HG02623 (cell line): ENCODE measurements around the gene PIGU.
"Not testable (repeated sequence)": the region's sequence is repeated elsewhere in the genome, so short reads cannot be mapped to it uniquely, and the experiment has no call there.

Experiments
- ATAC-seq: cut with Tn5 transposase; IDR thresholded peaks from one replicate; pipeline ENCODE4 v1.9.1; 2021; ENCODE audit warnings: moderate library complexity; ENCODE audit not compliant: unreplicated experiment

PIGU gene

DNA sequence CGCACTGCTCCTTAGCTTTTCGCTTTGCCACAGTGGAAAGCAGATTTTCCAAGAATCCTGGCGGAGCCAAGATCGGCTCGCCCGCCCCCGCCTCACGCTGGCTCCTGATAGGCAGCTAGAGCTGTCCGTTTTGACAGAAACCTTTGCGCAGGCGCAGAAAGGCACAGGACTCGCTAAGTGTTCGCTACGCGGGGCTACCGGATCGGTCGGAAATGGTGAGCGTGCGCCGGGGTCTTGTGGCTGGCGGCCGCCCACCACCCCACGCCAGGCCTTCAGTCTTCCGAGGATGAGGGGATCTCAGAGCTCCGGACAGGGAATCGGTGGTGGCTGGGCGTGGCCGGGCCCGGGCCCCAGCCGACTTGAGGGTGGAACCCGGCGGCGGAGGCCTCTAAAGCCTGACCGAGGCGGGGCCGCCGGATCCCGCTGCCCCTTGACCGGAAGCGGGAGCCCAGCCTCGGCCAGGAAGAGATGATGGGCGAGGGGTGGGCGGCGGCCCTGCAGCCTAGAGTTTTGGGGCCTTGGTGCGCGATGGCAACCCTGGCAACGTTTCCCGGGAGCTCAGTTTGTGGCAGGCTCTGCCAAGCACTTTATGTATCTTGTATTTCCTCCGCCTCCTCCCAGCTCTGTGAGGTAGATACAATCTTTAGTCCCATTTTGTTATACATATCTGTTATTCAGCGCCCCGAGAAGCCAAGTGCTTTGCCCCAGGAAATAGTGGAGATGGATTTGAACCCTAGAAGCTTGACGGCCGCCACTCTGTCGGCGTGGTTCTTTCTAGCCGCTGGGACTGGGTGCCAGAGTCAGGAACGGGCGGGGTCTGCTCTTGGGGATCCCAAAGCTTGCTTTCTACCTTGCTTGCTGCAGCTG, 160.4 kb downstream of the PIGU start, which contains the start of gene DYNLRB1:
TSS of gene DYNLRB1 (plus strand) at position 176 of the 867 bp plus-strand sequence. CDS start at position 213, 37 bp downstream.
- ATAC-seq: peak; percentile 74

DNA sequence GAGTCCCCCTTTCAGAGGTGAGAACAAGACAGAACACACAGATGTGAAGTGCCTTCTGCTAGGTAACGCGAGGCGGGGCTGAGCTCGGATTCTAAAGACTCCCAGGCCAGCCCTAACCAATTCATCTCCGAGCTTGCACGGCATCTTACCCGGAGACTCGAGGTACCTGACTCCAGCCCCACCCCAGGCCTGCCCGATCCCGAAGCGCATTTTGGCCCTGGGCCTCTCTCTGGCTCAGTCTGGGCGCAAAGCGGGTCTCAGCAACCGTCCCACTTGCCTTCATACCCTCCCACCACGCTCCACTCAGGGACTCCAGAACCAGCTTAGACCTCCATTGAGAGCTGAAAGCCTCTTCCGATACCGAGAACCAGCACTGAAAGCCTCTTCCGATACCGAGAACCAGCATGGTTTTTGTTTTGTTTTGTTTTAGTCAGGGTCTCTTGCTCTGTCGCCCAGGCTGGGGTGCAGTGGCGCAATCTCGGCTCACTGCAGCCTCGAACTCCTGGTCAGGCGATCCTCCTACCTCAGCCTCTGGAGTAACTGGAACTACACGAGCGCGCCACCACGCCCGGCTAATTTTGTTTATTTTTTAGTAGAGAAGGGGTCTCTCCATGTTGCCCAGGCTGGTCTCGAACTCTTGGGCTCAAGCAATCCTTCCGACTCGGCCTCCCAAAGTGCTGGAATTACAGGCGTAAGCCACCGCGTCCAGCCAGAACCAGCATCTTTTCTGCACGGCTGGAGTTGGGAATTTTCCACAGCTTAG, 161.2 kb downstream of the PIGU start:
- ATAC-seq: peak; percentile 38

DNA sequence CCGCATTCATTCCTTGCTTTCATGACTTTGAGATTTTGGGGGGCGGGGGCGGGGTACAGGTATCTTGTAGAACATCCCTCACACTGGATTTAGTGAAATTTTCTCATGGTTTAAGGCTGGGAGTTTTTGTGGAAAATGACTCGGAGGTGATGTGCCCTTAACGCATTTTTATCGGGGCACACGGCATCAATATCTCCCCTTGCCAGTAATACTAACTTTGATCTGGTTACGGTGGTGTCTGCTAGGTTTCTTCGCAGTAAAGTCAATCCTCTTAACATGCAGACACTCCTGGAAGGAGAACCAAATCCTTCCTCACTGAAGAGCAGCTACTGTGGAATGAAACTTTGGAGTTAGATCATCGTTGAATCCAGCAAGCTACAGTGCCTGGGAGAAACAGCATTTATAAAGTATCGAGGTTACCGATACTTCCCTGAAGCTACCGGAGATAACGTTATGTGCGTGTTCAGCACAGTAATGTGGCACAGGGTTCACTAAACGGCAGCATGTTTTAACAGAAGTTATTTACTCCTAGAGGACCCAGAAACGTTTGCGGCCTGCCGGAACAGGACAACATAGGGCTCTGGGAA, 161.9 kb downstream of the PIGU start:
- ATAC-seq: no peak

DNA sequence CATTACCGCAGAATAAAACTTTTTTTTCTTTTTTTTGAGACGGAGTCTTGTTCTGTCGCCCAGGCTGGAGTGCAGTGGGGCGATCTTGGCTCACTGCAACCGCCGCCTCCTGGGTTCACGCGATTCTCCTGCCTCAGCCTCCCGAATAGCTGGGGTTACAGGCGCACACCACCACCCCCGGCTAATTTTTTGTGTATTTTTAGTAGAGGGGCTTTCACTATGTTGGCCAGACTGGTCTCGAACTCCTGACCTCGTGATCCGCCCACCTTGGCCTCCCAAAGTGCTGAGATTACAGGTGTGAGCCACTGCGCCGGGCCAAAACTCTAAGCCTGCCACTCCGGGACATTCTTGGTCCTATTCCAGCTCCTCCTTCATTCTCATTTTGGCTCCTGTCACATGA, 162.9 kb downstream of the PIGU start:
- ATAC-seq: not testable (repeated sequence)

DNA sequence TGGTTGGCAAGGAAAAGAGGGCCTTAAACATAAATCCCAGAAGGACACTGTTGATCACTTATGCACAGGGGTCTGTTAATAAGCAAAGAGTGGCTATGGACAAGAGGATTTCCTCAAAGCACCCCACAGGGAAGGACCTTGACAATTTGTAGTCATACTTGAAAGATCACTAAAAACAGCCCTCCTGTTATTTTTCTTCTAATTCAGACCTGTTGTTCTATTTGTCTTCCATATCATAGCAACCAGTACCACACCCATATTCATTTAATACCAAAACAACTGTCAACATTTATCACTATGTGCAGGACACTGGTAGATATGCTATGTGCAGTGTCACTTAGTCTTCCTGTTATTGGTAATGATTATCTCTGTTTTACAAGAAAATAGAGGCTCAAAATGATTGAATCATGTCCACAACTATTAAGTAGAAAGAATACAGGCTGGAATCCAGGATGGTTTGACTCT, 163.9 kb downstream of the PIGU start:
- ATAC-seq: no peak

DNA sequence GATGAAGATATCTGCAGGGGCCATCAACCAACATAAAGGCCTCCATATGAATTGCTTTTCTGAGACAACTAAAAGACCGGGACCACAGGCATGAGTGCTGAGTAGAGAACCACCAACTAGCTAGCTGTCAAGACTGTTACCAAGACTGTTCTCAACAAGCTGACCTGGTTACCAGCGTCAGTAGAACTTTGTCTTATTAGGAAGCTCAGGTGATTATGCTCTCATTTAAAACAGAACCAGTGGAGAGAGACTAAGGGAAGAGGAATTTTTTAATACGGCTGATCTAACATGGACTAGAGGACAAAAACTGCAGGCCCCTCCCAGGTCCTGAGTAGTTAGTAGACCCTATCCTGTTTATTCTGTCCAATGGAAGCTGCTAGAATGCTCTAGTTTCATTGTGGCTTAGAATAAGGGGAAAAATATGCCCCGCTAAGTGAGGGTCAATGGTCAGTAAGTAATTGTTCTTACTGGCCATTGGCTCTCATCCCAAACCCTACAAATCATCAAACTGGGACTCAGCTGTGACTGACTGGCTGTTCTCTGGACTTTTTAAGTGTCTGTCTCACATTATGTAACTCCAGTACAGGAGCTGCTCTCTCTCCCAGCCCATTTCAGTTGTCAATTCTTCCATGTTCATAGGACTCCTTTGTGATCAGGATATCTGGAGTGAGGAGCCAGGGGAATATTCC, 164.5 kb downstream of the PIGU start:
- no peak for ATAC-seq

DNA sequence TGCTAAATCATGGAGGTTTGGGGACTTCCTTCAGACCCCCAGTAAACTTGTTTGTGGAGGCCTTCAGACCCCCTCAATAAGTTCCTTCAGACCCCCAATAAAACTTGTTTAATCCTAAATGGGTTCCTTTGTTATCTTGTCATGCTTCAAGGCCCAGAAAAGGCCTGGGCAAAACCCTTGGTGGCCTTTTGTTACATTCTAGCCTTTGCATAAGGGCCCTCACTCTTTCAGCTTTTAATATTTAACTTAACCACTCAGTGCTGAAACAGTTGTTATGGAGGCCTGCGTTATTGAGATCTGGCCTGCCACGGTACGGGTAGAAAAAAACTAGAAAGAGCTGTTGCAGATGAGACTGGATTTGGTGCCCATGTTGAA, 165.0 kb downstream of the PIGU start:
- ATAC-seq: no peak

DNA sequence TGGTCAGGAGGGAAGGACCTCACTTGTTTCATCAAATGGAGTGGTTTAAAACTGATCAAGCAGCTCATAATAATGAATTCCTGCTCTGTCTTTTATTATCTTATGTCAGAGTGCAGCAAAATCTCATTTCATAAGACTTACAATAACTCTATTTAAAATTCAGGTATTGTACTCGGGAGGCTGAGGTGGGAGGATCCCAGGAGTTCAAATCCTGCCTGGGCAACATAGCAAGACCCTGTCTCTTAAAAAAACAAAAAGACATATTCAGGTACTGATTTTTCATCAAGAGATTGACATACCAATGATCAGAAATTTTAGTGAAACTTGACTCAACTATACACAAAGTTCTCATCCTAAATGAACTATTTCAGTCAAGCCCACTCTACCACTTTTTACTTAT, 166.3 kb downstream of the PIGU start:
- ATAC-seq: no peak
